Forelimb muscle (tissue), 1 donor: ENCODE results near the gene NELL2. TPM values are rescaled to one million over a fixed set of nuclear protein-coding genes. Genes with fewer than 3 reads are reported as not detected.
"Not testable (repeated sequence)": the region's sequence is repeated elsewhere in the genome, so short reads cannot be mapped to it uniquely, and the experiment has no call there.

Source experiments
- DNase-seq: peaks from one replicate; pipeline ENCODE4 v3.0.0-alpha.2; 2013; ENCODE audit warnings: low read depth
- polyA plus RNA-seq: library from polyadenylated mRNA; unstranded; fragments of 120-200 nt; gene quantifications from one replicate; pipeline ENCODE4 v1.2.1, GENCODE V29; 2013; ENCODE audit not compliant: insufficient read length

NELL2 gene
- polyA plus RNA-seq, 1 donor = 0.35 TPM

DNA sequence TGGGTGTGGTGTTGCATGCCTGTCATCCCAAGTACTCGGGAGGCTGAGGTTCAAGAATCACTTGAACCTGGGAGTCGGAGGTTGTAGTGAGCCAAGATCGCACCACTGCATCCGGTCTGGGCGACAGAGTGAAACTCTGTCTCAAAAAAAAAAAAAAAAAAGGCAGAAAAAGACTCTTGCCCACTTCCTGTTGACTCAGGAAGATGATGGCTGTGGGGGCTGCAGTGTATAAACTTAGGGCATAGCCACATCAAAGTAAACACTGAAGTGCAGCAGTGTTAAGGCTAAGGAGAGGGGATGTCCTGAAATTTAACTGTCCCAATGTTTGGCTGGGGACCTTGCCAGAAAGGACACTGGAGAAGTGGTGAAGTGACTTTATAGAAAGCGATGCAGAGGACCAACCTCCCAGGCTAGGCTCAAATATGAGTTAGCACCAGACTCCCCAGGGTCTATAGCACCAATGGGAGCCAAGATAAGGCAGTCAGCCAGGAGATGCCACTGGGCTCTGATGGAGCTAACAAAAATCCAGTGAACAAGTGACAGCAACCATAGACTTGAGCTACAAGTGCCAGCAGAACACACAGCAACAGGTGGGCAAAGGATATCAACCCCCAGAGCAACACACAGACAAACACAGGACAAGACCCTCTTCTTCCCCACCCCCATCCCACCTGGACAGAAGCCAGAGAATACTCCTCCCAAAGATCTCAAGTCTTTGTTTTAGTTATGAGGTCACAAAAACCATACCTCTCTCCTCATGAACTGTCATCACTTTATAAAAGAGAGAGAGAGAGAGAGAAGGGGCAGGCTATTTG lies 28.0 kb downstream of the NELL2 start:
- DNase-seq = no peak

DNA sequence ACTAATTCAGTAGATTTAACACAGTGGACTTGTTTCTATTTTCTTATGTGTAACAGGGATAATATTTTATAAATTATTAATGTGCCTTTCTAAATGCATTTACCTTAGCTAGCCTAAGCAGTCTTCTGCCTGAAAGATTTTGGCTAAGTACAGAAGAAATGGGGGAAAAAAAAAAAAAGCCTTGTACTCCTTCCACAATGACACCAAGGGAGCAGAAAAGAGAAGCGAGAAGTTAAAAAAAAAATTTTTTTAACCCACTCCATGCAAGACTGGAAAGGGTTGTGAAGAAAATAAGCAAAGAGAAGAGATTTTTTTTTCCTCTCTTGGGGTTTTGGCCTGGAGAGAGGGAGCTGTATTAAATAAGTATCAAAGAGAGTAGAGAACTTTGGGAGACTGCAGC lies 28.7 kb downstream of the NELL2 start:
- DNase-seq = no peak

DNA sequence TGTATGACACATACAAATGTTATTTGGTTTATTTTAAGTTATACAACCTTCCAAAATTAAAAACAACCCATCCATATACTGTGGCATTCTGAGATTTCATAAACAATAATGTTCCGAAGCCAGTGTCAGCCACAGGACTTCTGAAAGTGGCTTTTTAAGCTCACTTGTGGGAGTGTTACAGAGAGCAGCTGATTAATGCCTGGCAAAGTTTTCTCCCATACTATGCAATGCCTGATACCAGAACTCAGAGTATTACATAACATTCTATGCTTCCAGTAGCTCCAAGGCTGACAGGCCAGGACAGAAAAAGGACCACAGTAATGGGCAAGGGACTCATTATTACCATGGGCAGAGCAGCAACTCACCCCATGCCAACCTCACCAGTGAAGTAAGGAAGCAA lies 29.3 kb downstream of the NELL2 start:
- DNase-seq = no peak

DNA sequence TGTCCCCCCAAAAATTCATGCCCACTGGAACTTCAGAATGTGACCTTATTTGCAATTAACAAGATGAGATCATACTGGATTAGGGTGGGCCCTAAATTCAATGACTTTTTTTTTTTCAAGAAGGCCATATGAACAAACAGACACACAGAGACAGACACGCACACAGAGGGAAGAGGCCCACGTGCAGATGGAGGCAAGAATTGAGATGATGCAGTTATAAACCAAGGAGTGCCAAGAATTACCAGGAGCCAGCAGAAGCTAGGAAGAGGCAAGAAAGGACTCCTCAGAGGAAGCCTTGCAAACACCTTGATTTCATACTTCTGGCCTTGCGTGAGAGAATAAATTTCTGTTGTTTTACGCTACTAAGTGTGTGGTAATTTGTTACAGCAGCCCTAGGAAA lies 33.4 kb downstream of the NELL2 start:
- DNase-seq = no peak

DNA sequence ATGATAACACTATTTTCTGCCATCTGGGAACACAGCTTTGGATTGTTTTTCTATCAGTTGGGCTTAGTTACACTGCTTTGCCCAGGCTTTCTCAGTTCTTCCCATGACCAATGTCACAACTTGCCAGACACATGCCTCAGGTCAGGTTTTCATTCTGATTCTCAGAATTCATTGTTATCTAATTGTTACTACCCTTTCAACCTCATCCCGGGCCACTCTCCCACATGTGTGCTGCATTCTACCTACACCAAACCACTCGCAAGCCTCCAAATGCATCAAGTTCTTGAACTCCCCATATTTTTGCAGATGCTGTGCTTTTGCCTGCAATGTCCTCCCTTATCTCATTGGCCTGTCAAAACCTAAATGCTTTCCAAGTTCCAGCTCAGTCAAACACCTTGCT lies 36.3 kb downstream of the NELL2 start:
- DNase-seq = no peak

DNA sequence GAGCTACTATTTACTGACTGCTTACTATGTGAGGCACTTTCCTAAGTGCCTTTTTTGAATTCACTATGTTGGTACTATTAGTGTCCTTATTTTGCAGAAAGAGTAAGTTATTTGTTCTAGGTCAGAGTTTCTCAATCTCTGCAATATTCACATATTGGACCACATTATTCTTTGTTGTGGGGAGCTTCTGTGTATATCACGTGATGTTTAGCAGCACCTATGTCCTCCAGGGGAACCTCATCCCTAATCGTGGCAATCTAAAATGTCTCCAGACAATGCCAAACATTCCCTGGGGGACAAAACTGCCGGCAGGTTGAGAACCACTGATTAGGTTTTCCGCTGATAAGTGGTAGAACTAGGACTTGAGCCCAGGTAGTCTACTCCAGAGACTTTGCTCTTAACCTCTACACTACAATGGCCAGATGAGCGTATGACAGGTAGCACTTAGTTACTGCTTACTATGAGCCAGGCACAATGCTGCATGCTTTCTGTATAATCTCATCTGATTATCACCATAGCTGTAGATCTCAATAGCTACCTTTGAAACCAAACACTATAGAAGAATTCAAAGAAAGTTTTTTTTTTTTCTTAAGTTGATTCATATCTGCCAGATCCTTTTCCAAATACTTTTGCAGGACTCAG lies 38.9 kb downstream of the NELL2 start:
- DNase-seq = no peak

DNA sequence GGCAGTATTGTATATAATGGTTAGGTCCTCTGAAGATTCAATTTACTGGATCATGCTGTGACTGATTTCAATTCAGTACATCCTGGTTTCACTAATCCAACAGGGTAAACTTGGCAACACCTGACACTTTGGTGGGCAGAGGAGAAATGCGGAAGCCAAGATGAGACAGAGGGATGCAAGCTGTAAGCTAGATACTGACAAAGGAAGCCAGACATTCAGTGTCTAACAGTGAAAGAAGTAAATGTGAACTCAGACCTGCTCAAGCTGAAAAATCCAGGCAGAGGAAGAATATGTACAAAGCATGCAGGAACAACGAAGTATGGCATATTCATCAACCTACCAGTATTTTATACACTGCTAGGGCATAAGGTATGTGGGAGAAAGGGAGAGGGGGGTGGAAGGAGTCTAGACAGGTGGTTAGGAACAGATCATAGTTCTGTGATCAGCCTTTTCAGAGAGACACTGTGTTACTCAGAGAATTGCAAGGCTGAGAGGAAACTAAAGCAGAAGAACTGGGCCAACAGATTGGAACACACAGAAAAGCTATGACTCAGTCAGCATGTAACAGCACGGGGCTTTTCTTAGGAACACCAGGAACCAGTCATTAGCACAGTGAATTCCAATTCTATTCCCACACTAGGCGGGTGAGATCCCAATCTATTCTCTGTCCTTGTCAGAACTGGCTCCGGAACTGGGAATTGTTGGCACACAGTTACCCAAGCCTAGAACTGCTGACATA lies 40.3 kb downstream of the NELL2 start:
- no peak for DNase-seq

DNA sequence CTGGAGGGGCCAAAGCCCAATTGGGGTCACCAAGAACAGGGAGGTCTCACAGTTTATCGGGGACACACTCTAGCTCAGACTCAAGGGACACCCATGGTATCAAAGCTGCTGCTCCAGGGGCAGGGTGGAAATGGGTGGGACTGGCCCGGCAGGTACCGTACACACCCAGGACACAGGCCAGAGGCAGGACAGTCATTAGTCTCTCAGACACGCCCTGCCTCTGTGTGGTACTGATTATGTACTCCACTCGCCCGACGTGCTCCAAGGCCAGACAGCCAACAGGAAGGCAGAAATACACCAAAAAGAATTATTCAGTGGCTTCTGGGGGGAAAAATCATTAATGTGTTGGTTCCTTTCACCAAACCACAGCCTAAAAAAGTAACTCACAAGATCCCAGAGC lies 41.1 kb downstream of the NELL2 start:
- not testable (repeated sequence) for DNase-seq

DNA sequence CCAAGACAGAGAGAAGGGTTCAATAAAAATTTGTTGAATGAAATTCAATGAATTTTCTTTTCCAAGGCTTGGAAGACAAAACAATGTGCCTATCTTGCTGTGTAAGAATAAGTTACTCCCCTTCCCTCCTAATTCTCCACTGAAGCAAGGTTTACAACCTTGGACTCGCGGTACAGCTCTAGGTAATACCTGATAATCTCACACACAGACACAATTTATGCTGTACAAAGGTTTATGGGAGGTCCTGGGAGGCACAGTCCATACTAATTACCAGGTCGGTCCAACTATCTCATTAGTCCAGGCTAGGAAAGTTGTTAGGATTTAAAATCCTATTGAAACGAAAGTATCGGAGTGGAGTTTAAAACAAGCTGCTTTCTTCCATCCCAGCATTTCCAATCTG lies 42.6 kb downstream of the NELL2 start:
- DNase-seq = no peak

DNA sequence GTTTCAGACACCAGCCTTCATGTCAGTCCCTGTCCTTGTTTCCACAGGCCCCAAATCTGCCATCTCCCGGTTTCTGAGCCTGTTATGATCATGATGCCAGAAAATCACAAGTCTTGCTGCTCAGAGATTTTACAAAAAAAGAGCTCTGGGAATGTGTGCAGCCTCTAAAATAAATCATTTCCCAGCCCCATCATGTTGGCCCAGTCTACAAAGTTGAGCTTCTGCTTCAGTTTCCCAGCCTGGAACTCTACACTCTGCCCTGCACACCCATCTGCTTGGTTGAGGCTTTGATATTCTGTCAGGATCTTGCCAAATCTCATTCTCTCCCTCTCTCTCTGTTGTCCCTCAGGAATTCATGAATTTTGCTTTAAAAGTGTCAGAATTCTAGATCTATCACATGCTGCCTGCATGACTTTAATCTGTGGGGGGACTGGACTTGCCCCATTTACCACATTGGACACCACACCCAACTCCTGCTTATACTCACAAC lies 45.5 kb downstream of the NELL2 start:
- no peak for DNase-seq

DNA sequence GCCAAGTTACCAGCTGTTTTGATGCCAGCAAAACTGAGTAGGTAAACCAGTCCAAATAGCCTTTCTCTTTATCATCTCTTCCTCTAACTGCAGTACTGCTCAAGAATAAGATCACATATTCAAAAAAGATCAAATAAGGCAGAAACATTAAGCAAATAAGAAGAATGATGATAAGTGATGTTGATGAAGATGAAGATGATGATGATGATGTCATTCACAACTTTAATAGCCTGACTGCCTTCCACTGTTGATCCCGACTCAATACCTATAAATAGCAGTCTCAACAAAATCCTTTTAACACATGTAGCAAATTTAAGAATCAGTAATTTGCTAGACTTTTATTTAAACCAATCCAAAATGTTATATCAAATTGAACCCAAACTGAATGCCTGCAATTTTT lies 47.1 kb downstream of the NELL2 start:
- DNase-seq = no peak

DNA sequence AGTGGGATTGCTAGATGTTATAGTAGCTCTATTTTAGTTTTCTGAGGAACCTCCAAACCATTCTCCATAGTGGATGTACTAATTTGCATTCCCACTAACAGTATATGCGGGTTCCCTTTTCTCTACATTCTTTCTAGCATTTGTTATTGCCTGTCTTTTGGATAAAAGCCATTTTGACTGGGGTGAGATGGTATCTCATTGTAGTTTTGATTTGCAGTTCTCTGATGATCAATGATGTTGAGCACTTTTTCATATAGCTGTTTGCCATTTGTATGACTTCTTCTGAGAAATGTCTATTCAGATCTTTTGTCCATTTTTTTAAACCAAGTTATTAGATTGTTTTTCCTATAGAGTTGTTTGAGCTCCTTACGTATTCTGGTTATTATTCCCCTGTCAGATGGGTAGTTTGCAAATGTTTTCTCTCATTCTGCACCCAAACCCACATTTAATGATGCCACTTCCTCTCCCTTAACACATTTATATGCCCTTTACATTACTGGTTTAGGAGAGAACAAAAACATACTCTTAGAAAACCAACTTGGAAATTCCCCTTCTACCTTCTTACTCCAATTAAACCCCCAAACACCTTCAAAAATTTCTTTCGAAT lies 48.2 kb downstream of the NELL2 start:
- DNase-seq = no peak

DNA sequence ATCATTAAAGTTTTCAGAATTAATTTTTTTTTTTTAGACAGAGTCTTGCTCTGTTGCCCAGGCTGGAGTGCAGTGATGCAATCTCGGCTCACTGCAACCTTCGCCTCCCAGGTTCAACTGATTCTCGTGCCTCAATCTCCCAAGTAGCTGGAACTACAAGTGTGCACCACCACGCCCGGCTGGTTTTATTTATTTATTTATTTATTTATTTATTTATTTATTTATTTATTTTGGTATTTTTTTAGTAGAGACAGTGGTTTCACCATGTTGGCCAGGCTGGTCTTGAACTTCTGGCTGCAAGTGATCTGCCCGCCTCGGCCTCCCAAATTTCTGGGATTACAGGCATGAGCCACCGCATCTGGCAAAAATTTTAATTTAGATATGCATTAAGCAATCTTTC lies 54.4 kb downstream of the NELL2 start:
- not testable (repeated sequence) for DNase-seq

DNA sequence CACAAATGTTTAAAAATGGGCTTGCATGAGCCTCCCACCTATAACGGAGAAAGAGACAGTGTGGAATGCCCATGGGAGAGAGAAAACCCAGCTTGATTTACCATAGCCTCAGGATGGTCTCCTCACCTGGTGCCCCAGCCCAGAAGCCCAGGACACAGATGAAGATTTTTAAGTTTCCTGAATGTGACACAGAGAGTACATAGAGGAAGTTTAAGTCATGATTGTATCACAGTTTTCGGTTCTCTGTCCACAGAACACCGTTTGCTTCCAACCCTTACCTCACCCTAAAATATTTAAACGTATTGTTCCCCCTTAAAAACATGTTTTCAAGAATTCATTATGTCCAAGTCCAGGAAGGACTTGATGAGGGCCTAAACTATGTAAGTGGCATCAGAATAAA lies 56.2 kb downstream of the NELL2 start:
- no peak for DNase-seq

DNA sequence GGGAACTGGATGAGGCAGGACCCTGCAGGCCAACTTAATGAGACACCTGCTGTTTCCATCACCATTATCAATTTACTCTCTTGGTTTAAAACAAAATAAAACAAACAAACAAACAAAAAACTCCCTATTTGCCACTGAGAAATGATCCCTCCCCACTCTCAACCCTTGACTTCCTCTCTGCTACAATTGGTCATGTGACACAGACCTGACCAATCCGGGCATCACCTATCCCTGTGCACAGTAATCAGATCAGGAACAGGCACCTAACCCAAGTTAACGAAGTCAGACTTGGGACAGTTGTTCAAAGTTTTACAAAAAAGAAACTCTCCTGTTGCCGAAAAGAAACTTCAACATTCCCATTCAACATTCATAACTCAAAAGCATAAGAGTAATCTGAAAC lies 58.4 kb downstream of the NELL2 start:
- no peak for DNase-seq

DNA sequence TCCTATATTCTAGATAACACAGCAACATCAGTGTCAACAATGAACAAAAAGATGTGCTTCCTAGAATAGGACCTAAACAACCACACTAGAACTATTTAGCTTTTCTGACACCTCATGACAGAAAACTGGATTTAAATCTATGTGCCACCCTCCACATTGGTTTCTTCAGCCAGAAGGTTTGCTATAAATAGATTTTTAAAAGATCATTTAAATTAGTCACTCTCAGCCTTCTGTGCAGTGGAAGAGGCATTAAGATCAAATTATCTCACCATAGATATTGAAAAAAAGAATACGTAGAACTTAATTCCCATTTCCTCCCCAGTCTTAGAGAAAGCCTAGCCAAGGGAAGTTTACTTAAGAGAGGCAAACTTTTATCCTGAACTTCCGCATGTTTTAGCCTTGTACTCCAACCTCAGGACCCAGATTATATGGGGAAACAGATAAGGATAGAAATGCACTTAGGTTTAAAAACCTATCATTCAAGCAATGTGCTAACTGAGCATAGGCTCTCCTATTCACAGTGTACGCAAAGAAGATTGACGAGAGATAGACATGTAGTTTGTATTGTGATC lies 59.6 kb downstream of the NELL2 start:
- DNase-seq = no peak

DNA sequence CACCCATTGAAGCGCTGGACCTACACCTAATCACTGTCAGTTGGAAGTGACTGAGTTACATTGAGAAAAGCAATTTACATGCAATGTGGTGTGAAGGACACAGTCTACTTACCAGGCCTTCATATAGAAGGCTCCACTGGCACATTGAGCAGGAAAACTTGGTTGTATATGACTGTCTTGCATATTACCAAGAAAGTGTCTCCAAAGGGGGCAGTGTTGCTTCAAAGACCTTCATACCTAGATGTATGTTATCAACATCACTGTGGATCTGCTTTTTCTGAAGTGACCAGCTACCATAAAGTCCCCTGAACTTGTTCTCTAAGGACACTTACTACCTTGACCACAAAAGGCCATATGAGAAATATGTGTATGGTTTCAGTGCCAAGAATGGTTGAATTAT lies 64.1 kb downstream of the NELL2 start:
- DNase-seq = no peak

DNA sequence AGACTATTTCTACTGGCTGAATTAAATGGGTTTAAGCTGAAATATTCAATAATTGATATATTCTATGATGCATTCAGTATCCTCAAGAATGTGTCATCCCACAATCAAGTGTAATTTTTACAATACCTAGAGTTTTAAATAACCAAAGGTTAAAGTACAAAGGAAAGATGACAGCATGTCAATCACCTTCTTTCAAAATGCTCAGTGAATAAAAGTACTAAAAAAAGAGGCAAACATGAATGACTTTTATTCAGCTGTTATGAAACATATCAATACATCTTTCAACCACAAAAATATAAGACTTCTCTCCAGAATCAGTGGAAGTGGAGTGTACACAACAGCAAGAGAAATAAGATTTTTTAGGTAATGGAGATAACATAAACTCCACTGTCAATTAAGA lies 72.0 kb downstream of the NELL2 start:
- no peak for DNase-seq

DNA sequence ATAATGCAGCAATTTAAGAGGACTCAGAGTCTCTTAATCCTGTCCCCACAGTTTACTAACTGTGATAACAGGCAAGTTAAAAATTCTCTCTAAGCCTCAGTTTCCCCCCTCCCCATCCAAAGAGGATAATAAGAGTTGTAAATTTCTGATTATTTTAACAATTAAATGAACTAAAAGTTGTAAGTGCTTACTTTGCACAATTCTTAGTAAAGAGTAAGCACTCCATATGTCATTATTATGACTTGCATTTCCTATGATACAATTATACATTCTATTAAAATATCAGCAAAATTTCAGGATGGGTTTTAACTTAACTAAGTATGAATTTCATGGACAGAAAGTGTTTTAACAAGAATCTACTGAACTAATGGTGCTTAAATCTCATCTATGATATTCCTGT lies 80.1 kb downstream of the NELL2 start:
- DNase-seq = no peak

DNA sequence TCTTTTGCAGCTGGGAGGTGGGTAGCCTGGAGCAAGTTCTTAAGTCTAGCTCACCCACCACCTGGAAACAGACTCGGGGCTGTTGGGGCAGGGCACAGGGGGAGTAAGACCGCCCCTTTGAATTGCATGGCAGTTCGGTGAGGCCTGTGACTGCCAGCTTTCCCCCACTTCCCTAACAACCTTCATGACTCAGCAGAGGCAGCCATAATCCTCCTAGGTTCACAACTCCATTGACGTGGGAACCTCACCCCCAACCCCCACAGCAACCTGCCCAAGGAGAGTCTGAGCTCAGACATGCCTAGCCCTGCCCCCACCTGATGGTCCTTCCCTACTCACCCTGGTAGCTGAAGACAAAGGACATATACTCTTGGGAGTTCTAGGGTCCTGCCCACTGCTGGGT lies 87.4 kb downstream of the NELL2 start:
- DNase-seq = no peak

DNA sequence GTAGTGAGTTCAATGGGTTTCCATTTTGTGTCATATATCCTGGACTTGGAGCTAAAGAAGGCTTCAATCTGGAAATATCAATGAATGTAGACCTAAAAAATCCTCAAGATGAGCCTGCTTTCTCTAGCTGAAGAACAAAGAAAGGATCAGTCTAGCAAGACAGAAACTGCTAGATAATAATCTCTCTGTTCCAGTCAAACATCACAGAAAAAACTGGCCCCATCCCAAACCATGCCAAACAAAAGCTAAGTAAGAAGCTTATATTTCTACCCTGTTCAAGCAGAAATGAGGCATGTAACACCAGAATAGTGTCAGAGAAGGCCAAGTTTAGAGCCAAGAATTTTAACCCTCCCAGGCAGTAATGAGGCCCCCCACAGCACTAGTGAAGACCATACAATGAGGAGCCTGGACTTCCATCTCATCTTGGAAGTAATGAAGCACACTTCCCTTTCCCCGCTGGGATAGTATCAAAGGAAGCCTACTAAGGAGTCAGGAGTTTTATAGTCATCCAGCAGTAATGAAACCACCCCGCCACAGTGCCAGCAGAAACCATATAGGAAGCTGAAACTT lies 95.8 kb downstream of the NELL2 start:
- DNase-seq = no peak

DNA sequence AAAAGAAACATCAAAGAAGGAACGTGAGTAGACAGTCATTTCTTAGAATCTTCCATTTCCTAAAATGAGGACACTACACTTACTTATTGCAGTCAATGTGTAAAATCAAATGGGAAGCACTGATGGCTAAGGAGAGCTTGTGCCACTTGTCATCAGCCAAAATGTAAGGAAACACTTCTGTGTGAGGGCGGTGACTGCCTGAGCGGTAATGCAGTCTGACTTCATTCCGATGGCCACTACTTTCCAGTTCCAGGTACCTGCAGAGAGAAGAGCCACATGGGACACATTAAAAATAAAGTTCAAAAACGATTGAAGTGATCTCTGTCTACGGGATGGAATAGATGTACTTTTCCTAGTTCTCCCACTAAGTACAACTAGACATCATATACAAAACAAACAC lies 96.3 kb downstream of the NELL2 start:
- no peak for DNase-seq
